Subcutaneous preadipocyte (primary cell): ENCODE data around the gene MYO1D. TPM values are rescaled to one million over a fixed set of nuclear protein-coding genes. Genes with fewer than 3 reads are reported as not detected.

Experiments
- small RNA-seq: library from RNA; depleted of rRNA; stranded (forward); fragments of <200 nt; gene quantifications from one replicate; pipeline ENCODE3, GENCODE V24; 2012
- total RNA-seq: library from RNA; depleted of rRNA; stranded (reverse); fragments of >200 nt; gene quantifications from 2 replicates; pipeline ENCODE4 v1.2.3, GENCODE V29; 2012

The MYO1D gene
- total RNA-seq, result 24.2 and 55.5 TPM in 2 replicates

DNA sequence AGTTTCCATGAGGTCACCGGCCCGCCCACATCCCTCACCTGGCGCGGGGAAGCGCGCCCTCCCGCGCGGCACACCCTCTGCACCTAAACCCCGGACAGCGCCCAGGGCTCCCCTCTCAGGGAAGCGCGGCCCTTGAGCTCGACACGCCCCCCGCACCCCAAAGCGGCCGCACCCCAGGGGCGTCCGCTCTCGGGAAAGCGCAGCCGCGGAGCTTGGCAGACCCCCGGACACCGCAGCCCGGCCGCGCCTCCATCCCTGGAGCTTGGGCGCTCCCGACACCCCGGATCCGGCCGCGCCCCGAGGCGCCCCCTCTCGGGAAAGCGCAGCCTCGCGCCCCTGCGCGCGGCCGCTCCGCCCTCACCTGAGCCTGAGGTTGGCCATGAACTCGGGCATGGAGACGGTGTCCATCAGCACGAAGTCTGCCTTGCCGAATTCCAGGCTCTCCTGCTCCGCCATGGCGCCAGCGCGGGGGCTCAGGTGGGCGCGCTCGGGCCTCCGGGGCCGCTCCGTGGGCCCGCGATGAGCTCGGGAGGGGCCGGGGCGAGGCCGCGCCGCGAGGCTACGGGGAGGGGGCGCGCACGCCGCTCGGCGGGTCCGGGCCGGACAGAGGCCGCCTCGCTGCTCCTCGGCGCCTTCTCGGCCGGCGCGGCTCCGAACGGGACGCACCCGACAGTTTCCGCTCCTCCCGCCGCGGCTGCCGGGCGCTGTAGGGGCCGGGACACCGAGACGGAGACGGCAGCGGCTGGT lies at the start of gene MYO1D:
MYO1D (minus strand) TSS at position 708 of the 747 bp plus-strand sequence; CDS start at position 456, 252 bp downstream.

DNA sequence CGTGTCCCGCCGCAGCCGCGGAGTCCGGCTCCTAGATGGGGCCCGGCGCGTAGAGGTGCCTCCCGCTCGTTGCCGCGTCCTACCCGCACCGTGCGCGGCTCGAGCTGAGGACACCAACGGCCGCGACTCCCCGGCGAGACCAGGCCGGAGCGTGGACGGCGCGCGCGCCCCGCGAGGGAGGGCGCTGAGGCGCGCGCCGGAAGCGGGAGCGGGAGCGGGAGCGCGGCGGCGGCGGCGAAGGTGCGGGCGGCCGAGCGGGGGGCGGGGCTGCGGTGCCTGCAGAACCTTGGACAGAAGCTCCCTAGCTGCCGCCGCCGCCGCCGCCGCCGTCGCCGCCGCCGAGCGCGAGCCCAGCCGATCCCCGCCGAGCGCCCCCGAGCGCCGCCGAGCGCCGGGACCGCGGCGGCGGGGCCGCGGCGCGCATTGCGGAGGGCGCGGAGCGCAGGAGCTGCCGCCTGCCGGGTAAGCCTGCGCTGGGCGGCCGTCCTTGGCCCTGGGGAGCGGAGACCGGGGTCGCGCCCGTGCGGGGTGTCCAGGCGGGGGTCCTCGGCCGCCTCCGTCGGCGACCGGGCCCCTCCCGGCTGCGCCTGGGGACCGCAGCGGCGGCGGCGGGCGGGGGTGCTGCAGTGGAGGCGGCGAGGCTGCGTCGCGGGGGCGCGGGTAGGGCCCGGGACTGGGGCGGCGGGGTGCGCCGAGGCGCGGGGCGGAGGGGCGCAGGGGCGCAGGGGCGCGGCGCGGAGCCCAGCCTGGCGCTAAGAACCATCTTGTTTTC lies 390.0 kb downstream of the MYO1D start, which contains the start of gene CDK5R1:
CDK5R1 (plus strand) TSS at position 293 of the 772 bp plus-strand sequence. CDS start 628 bp downstream, outside the sequence.

DNA sequence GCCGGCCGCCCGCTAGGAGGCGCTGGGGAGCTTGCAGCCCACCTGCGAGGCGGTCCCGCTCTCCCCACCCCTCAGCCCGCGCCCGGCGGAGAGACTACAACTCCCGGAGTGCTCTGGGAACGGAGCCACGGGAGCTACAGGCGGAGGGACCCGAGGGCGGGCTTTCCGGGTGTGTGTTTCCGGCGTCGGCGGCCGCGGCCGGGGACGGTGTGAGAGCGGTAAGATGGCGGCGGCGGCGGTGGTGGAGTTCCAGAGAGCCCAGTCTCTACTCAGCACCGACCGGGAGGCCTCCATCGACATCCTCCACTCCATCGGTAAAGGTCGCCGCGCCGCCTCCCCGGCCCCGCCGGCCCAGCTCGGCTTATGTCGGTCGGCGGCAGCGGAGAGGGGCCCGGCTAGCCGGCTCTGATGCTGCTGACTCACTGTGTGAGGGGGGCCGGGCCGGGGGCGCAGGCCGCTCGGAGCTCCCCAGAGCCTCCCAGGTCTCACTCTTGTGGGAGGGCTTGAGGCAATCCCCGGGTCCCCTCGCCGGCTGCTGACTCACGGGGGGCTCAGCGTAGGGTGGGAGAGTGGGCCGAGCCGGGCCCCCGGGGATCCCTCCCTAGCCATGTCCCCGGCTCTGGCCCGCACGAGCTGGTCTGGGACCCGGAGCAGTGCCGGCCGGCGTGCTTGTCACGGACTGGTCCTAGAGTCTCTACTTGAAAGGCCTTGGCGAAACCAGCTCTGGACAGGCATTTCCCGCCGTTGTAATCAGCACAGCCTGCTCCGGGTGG lies 432.4 kb downstream of the MYO1D start, which contains the start of gene PSMD11:
PSMD11 (plus strand) TSS at position 210 of the 773 bp plus-strand sequence; CDS start at position 224, 14 bp downstream.

Small RNA genes lying within 50 kb of the gene (small RNA-seq; reads per million reads assigned to genes)
- gene RF00019, result not detected

Other genes starting within 250 kb of the MYO1D start
- gene TMEM98, start 51.0 kb upstream of the MYO1D start, total RNA-seq, result 33.0 and 50.3 TPM in 2 replicates
- gene SPACA3, start 114.7 kb upstream of the MYO1D start, total RNA-seq, result not detected in 2 replicates